NCI-H187 (cell line): ENCODE measurements around the gene KCNJ12.
"Not testable (repeated sequence)": the region's sequence is repeated elsewhere in the genome, so short reads cannot be mapped to it uniquely, and the experiment has no call there.

Experiments
- DNase-seq, 2 experiments: peaks; one replicate each; lab custom pipeline; 2025; lab: John Stamatoyannopoulos, UW

The KCNJ12 gene

DNA sequence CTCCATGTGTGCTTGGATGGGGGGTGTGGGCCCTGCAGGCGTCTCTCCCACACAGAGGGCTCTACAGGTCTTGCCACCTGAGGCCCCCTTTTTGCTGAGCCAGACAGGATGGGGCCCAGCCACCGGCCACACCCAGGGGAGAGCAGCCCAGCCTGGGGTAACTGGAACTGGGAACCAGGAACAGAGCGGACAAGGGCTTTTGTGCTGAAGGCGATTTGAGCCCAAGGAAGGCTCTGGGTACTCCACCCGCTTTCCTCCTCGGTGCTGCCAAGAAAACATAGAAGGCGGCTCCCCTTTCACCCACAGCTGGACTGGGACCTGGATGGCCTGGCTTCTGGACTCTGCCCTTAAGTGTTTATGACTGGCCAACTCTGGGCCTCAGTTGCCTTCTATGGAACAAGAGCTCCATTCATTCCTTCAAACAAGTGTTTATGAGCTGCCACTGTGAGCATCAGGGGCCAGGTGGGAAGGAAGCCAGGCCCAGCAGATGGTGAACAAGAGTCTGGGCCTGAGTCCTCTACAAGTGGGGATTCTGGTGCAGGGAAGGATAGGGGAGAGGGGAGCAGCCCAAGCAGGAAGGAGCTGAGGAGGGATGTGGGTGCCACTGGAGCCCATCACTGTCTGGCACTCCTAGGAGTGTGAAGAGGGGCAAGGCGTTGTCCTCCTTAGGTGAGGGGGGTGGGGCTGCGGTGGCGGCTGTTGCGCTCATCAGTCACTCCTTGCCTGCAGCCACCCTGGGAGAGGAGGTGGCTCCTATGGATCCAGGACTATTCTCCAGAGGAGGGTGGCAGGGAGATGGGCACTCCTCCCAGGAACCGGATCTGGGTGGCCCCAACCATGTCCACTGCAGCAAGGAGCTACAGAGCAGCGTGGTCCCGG is 46.4 kb downstream of the KCNJ12 start:
- DNase-seq, result not testable (repeated sequence)

DNA sequence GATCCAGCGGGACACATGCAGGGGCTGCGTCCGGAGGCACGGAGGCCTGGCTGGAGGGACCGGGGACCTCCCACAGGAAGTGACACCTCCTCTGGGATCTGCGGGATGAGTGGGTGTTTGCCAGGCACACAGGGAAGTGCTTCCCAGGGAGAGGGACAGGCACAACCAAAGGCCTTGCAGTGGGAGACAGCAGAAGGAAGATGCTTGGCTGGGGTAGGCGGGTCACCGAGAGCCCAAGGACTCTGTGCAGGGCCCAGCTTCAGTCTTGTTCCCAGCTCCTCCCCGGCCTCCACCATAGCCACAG is 47.0 kb downstream of the KCNJ12 start:
- not testable (repeated sequence) for DNase-seq

GRCh38 chr17:21424697-21425096 is 48.5 kb downstream of the KCNJ12 start:
- DNase-seq, result not testable (repeated sequence)

- DNase-seq, result no peak
These were observed 49.2 kb downstream of the KCNJ12 start for GRCh38 chr17:21425321-21425720.

GRCh38 chr17:21425736-21426135 is 49.6 kb downstream of the KCNJ12 start:
- DNase-seq, result no peak

DNA sequence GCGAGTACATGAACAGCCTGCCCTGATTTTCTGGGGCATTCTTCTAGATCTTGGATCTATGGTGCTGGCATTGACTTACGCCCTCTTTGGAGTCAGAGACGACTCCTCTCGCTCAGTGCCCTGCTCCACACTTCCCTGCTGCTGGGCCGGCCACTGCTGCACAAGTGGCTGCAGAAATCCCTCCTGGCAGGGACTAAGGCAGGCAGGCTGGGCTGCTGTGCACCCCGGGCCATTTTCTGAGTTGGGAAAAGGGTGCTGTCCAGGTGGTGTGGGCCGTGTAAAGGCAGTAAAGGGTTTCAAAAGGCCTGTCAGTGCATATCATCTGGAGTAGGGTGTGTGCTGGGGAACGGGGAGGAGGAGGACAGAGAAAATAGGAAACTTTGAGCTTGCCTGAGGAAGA is 50.1 kb downstream of the KCNJ12 start:
- DNase-seq, result not testable (repeated sequence)

GRCh38 chr17:21426876-21427275 is 50.7 kb downstream of the KCNJ12 start:
- DNase-seq, result not testable (repeated sequence)

DNA sequence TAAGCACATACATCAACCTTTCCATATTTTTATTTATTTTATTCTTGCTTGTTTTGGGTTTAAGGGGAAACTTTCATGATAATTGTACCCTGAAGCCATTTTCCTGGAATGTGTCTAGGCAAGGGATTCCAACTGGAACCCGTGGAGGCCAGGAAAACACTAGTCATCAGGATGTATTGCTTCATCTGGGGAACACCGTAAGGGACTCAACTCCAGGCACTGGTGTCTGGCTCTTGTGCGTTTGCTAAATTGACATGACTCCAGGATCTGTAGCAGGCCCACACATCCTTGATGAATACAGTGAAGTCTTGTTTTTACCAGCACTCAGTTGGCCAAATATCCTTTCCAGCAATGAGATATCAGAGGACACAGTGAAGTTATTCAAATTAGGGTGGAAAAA is 51.6 kb downstream of the KCNJ12 start:
- not testable (repeated sequence) for DNase-seq

- DNase-seq, result not testable (repeated sequence)
These were observed 52.7 kb downstream of the KCNJ12 start for GRCh38 chr17:21428752-21429424.

GRCh38 chr17:21429921-21430628 is 53.9 kb downstream of the KCNJ12 start:
- DNase-seq, result not testable (repeated sequence)

DNA sequence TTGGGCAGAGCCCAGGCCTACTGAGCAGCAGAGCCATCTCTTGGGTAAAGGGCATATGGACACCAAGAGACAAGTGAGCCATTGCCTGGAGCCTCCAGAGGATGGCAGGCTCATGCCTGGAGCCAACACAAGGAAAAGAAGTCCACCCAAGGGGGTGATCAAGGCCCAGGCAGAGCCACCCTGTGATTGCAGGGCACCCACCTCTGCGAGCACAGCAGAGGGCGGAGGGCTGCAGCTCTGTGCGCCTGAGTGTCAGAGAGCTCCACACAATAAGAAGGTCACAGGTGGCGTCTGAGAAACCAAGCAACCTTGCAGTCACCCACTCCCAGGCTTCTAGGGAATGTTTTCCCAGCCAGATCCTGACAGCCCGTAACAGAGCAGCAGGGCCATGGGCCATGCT is 57.8 kb downstream of the KCNJ12 start:
- DNase-seq, result not testable (repeated sequence)

DNA sequence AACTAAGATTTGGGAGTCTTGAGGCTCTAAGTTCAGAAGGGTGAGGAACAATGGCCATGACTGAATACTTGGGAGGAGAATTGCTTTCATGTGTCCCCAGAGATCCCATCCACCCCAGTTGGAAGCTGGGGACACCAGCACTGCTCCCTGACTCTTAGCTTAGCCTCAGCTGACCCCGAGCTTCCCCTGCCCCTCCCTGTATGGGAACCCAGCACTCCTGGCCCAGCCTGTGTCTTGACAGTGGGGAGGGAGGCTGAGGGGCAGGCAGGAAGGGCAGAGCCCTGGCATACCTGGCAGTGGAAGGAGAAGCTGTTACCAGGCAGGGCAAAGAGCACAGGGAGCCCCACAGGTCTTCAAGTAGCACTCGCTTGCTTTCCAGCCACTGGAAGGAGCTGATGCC is 58.8 kb downstream of the KCNJ12 start:
- DNase-seq, result not testable (repeated sequence)

- DNase-seq, result not testable (repeated sequence)
These were observed 60.3 kb downstream of the KCNJ12 start for GRCh38 chr17:21436481-21436880.

GRCh38 chr17:21436883-21437836 is 61.0 kb downstream of the KCNJ12 start:
- not testable (repeated sequence) for DNase-seq

DNA sequence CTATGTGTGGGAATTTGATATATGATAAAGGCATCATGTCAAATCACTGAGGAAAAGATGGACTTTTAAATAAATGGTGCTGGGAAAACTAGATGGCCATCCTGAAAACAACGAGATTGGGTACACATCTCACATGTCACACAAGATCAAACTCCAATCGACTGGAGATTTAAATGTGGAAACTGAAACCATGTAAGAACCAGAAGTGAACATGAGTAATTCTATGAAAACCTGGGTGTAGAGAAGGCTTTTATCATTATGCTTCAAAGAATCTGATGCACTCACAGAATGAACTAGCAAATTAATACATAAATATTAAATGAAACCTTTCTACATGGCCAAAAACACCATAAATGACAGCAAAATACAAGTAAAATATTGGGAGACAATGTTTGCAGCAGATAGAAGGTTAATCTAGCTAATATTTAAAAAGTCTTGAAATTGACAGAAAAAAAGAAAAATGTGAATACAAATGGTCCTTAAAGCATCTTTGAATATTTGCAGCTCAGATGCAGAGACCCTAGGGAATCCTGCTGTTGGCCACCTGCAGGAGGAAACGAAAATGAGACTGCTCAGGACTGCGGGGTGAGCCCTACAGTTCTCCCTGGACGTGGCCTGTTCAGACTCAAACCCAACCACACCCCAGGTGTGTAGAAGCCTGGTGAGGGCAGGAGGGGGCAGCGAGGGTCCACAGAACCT is 62.3 kb downstream of the KCNJ12 start:
- DNase-seq, result not testable (repeated sequence)

DNA sequence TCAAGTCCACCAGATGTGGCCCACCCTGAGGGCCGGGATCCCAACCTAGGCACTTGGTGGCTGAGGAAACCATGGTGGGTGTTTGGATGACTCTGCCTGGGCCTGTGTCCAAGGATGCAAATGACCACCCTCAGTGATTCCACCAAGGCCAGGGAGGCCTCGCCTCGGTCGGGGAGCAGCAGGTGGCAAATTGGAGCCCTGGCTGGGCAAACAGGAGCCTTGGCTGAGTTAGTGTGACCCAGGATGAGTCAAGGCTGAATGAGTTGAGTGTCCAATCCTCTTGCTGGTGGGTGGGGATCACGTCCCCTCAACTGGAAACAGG is 62.8 kb downstream of the KCNJ12 start:
- DNase-seq, result not testable (repeated sequence)

GRCh38 chr17:21445091-21445650 is 69.0 kb downstream of the KCNJ12 start:
- no peak for DNase-seq

- DNase-seq, result not testable (repeated sequence)
These were observed 71.4 kb downstream of the KCNJ12 start for GRCh38 chr17:21447552-21447951.

GRCh38 chr17:21449891-21450290 is 73.7 kb downstream of the KCNJ12 start:
- not testable (repeated sequence) for DNase-seq

DNA sequence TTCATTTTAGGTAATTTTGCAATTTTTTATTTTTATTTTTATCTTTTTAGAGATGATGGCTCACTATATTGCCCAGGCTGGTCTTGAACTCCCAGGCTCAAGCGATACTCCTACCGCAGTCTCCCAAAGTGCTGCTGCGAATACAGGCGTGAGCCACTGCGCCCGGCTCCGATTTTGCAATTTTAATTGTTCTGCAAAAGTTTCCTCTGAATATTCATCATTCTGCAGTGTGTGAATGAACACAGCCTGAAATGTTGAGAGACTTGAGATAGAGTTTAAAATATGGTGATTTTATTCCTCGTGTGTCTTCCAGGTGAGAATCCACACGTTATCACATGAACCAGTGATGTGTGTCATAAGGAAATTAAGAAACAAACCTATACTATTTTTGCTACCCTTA is 75.8 kb downstream of the KCNJ12 start:
- DNase-seq, result no peak
